Mucosa of gallbladder (tissue), 1 donor: ENCODE data around the gene LRRIQ1. TPM values are rescaled to one million over a fixed set of nuclear protein-coding genes. Genes with fewer than 3 reads are reported as not detected.
"Not testable (repeated sequence)": the region's sequence is repeated elsewhere in the genome, so short reads cannot be mapped to it uniquely, and the experiment has no call there.

Experiments used
- DNase-seq: peaks from one replicate; pipeline ENCODE4 v3.0.0-alpha.2; 2020; ENCODE audit warnings: low spot score
- total RNA-seq: library from RNA; stranded (reverse); gene quantifications from one replicate; pipeline ENCODE4 v1.2.1, GENCODE V29; 2021
- donor health status: DM: no; HTN: no; CAD: no.

Gene LRRIQ1, protein sequence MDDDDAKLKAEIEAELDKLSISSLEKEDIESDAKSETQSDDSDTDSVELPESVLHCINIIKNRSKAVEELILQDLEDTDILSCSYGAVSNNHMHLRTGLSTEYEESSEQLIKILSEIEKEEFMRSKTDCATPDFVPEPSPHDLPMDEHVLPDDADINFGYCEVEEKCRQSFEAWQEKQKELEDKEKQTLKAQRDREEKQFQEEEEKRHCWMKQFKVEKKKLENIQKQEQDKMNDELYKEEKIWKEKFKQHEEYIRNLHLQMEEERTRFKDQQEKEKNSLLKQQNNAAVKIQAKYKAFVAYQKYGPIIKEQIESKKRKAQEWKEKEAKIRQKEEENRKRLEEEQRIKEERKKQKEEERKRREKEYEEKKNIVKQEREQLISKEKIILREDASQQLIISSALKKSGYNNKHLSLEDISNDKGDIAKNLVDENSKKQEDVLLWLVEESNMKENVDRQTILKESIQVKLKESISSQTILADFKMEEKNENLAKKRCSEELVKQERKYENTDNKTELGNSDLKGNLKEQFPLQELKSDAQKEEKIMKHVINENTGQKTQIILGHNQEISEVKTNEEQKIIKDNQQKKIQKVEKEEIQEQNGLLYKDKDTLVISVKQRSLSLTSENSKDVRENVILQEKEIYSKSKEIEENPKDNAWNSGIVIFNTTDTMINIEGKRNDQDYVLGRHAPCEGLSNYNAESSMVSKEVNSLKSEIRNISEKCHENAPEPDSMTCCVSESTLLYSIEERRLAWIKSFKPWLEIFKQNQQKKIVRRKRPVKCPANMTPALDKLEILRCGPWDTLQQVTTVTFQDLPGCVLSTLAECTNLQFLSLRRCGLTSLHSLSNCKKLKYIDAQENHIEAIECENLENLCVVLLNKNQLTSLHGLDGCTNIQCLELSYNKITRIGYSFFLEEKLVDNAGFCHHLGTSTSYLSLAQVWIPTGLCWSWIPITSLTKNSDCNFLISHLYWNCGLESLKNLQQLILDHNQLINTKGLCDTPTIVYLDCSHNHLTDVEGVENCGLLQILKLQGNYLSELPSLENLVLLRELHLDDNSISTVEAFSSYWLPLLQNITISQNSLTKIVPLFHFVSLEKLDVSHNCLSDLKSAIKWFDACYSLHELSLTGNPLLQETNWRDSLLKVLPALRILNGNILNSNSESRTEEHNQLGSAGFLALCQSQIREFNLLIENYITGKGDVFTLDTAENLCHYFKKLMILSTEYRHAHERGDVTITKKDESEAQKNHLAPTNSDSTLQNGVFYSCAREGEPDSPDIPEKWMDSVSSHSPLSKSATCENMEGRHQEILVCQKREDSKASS (N-terminal part only)
- 2.0 TPM for total RNA-seq

DNA sequence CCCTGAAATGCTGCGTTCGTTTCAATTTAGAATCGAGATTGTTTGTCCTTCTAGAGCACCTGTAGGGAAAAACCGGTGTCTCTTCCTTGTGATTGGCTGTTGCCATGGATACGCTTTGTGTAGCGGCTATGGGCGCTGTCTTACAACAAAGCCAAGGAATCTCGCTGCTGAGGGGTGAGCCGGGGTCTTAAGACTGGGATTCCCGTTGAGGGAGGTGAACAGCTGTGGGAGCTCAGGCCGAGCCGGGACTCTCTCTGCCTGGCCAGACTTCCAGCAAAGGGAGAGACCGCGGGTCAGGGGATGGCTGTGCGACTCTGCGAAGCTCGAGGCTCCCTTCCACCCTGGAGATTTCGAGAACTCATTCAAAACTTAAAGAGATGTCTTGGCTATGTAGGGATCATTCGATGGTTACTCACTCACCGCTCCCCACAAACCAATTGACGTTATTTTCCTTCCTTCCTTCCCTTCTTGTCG is at the start of gene LRRIQ1, which contains the start of gene TSPAN19:
TSS of gene LRRIQ1 (plus strand) at position 118 of the 474 bp plus-strand sequence. CDS start 1,826 bp downstream, outside the sequence.
TSS of gene TSPAN19 (minus strand) at position 44 of the 474 bp plus-strand sequence. CDS start 6,331 bp downstream, outside the sequence.
- DNase-seq = peak; percentile 86

DNA sequence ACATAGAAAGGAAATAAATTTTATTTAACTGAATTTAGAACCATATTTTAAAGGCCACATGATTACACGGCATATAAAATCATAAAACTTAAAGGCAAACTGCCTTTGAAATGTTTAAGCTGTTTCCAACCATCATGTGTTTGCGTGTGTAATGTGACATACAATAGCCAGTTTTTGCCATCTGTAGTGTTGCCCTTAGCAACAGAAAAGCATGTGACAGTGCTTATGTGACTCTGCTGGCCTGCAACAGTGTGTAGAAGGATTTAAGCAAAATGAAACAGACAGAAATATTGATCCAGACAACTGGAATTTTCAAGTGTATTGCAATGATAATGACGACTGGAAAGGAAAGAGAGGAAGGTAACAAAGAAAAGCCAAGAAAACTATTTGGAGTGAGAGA is 49.6 kb upstream of the LRRIQ1 start:
- DNase-seq = no peak

DNA sequence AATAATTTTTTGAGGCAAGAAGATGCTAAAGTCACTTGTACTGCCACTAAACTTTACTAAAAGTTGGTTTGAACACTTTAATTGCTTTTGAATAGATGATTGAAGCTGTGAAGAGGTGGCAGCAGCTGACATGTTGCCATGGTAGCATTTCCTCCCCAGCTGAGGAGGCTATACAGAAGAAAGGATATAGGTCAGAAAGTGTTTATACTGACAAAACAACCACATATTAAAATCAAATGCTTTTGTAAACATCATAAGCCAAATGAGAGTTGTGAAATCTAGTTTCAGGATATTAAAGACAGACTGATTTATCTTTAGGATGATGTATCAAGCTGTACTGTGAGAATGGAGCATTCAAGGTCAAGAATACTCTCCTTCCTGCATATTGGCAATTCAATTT is 41.7 kb upstream of the LRRIQ1 start:
- DNase-seq = no peak

DNA sequence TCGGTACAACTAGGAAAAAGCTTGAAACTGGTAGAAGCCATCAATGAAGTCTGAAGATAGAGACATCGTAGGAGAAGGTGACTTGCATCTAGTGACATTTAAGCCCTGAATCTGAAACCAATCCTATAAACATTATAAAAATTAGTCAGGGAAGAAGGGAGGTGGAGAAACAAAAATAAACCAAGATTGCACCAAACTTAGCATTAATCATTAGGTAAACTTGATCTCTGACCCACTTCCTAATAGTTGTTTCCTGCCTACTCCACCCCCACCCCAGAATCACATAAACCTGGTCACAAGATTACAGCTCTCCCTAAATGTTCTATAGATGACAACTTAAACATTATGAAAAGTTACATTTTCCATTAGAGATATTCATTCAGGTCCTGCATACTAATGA is 40.5 kb upstream of the LRRIQ1 start:
- no peak for DNase-seq

DNA sequence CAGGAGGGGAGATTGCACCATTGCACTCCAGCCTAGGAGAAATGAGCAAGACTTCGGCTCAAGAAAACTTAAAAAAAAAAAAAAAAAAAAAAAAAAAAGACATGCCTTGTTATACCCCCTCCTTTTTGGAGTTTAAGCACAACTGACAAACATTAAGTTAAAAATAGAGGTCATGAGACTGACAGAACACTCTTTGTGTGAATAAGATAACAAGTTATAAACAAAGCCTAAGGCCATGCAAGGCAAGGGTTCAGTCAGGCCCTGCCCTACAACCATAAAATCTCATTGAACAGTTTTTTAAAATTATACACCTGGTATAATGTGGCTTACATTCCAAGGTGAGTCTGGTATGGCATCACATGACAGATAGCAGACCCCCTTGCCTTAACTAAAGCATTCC is 39.4 kb upstream of the LRRIQ1 start:
- no peak for DNase-seq

DNA sequence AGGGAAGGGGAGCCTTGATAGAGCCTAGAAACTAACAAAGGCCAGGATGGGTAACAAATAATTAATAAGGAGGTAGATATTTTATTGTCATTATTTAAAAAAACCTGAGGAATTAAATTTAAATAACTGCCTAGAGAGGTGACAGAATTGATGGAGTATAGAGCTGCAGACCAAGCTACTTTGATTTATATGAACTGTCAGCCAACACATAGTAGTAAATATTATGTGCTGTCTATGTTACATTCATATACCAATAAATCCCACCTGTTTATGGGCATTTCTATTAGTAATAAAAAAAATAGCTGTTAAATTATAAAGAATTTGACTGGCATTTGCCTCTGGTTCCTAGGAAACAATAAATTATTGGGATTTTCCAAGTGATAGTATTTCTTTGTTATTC is 37.8 kb upstream of the LRRIQ1 start:
- no peak for DNase-seq

DNA sequence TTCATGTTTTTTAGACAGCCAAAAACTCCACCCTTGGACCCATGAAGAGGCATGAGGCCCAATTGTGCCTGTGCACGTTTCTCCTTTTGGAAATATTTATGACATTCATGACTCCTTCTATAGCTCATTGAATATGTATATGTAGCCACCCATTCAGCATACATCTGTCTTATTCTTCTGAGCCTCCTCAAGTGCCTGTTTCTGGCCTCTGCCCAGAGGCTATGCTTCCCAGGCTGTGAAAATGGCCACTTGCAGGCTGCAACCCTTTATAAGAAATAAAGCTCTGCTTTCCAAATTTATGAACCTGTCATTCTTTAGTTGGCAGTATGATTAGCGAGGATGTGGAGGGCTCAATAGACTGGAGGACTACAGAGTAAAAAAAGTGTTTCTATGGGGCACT is 35.4 kb upstream of the LRRIQ1 start:
- no peak for DNase-seq

DNA sequence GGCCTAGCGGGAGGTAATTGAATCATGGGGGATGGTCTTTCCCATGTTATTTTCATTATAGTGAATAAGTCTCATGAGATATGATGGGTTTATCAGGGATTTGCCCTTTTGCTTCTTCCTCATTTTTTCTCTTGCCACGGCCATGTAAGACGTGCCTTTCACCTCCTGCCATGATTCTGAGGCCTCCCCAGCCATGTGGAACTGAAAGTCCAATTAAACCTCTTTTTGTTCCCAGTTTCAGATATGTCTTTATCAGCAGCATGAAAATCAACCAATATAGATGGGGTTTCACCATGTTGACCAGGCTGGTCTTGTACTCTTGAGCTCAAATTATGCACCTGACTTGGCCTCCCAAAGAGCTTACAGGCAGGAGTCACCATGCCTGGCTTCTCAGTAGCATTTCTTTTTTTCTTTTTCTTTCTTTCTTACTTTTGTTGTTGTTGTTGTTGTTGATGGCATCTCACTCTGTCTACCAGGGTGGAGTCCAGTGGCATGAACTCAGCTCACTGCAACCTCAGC is 33.3 kb upstream of the LRRIQ1 start:
- DNase-seq = no peak

DNA sequence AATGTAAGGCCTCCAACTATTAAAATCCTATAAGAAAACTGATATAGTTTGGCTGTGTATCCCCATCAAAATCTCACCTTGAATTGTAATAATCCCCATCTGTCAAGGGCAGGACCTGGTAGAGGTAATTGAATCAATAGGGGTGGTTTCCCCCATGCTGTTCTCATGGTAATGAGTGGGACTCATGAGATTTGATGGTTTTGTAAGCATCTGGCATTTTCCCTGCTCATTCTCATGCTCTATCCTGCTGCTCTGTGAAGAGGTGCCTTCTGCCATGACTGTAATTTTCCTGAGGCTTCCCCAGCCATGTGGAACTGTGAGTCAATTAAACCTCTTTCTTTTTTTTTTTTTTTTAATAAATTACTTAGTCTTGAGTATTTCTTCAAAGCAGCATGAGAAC is 31.9 kb upstream of the LRRIQ1 start:
- no peak for DNase-seq

DNA sequence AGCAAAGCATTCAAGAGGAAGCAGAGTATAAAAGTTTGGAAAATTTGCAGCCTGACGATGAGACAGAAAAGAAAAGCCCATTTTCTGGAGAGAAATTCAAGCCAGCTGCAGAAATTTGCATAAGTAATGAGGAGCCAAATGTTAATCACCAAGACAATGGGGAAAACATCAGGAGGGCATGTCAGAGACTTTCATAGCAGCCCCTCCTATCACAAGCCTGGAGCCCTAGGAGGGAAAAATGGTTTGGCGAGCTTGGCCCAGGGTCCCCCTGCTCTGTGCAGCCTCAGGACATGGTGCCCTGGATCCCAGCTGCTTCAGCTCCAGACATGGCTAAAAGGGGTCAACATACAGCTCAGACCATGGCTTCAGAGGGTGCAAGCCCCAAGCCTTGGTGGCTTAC is 31.1 kb upstream of the LRRIQ1 start:
- DNase-seq = not testable (repeated sequence)

DNA sequence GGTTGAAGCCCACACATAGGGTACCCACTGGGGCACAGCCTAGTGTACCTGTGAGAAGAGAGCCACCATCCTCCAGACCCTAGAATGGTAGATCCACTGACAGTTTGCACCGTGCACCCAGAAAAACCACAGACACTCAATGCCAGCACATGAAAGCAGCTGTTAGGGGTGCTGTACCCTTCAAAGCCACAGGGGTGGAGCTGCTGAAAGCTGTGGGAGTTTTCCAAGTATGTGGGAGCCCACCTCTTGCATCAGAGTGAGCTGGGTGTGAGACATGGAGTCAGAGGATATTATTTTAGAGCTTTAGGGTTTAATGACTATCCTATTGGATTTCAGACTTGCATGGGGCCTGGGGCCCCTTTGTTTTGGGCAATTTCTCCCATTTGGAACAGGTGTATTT is 30.5 kb upstream of the LRRIQ1 start:
- no peak for DNase-seq

DNA sequence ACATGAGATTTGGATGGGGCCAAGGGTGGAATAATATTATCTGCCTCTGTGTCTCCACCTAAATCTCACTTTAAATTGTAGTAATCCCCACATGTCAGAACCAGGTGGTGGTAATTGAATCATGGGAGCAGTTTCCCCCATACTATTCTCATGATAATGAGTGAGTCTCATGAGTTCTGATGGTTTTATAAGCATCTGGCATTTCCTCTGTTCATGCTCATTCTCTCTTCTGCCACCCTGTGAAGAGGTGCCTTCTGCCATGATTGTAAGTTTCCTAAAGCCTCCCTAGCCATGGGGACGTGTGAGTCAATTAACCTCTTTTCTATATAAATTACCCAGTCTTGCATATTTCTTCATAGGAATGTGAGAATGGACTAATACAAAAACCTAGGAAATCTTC is 29.9 kb upstream of the LRRIQ1 start:
- DNase-seq = no peak

DNA sequence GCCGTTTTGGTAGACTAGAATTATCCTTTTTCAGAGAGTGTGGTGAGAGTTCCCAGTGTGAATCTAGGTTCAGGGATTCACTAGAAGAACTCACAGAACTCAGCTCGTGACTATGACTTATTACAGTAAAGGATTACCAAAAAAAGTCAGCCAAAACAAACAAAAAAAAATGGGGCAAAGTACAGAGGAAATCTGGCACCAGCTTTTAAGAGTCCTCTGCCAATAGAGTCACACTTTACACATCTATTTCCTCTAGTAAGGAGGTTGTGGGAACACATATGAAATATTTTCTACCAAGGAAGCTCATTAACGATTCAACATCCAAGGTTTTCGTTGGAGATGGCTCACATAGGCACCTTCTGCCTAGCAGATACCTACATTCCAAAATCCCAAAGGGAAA is 28.3 kb upstream of the LRRIQ1 start:
- DNase-seq = peak; percentile 17

DNA sequence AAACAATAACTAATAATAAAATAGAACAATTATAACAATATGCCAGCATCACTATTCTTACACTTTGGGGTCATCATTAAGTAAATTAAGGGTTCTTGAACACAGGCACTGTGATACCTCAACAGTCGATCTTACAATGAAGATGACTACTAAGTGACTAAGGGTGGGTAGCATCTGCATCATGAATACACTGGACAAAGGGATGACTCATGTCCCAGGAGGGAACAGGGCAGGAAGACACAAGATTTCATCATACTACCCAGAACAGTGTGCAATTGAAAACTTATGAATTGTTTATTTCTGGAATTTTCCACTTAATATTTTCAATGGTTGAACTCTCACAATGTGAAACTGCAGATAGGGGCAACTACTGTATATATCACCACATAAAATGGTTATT is 19.7 kb upstream of the LRRIQ1 start:
- no peak for DNase-seq

DNA sequence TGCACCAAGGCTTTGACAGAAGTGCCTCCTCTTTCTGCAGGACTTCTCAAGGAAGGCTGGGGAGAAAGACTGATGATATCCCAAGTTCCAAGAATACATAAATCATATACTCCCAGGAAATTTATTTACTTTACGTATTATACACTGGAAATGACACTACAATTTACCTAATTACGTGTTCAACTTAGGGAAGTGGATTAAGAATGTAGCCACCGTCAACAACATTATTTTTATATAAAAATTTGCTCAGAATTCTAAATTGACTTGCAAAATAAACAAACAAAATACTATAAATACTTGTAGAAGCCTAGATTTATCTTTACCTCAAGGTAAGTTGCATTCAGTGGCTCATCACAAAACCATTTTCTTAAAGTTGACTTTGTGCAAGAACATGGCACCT is 19.0 kb upstream of the LRRIQ1 start:
- no peak for DNase-seq

DNA sequence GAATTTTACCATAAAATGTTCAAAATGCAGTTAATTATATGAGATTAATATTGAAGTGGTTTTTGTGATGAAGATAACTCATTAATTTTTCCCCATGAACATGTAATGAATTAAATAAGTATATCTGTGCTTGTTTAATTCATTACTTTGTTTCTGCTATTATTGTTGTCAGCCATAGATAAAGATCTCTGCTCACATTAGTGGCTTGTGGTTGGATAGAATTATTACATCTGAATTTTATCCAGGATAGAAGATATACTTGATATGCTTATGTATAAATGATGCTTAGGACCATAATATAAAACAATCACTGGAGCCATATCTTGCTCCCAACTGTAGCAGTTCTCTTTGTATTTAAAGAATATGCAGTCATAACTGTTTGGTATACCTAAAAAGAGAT is 18.5 kb upstream of the LRRIQ1 start:
- no peak for DNase-seq

DNA sequence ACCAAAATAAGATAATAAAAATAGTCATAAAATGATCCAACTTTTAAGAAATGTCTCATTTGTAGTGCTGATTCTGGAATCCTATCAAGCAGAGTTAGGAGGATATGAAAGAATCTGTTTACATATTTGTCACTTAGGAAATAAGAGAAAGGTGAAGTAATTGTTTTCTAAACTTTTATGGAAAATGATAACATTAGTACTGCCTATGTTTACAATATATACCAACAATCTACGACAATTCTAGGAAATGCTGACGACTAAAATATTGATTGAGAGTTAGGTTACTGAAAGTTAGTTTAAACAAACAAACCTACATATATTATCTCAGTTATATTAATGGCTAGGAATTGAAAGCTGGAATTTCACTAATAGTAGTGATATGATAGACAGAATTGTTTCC is 18.1 kb upstream of the LRRIQ1 start:
- no peak for DNase-seq

DNA sequence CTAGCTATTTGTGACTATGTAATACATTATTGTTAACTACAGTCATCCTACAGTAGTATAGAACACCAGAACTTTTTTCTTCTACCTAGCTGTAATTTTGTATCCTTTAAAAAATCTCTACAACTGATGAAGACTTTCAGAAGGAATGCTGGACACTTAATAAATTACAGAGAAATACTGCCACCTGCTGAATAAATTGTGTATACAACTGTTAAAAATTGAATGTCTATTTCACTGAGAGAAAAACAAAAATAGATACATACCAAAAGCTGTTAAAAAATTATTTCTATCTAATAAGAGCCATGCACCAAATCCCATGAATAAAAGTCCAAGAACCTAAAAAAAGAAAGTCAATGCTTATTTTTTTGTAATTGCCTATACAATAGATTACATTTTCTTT is 6.7 kb upstream of the LRRIQ1 start:
- DNase-seq = no peak

DNA sequence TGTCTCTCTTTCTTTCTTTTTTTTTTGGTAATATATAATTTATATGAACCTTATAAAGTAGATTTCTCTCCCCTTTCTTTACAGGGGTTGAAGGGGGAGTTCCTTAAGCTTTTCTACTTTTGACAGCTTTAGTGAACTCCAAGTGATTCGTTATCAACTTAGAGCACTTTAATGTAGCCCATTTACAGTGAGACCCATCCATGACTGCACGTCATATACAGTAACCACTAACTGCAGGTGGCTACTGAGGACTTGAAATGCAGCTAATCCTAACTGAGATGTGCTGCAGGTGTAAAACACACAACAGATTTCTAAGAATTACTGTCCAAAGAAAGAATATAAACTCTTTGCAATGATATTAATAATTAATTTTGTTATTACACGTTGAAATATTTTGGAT is 582 bp downstream of the LRRIQ1 start:
- DNase-seq = no peak

DNA sequence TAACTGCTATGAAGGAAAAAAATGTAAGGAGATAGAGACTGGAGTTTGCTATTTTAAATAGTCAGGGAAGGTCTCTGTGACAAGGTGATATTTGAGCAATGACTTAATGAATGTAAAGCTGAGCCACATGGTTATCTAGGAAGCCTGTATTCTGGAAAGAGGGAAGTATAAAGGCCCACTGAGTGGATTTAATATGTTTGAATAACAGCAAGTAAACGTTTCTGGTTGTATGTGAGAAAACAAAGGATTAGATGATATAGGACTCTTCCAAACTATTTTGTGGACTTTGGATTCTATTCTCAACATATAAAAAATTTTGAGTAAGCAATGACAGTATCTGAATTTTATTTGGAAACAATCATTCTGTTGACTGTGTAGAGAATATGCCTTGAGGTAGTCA is 5.2 kb downstream of the LRRIQ1 start:
- no peak for DNase-seq

DNA sequence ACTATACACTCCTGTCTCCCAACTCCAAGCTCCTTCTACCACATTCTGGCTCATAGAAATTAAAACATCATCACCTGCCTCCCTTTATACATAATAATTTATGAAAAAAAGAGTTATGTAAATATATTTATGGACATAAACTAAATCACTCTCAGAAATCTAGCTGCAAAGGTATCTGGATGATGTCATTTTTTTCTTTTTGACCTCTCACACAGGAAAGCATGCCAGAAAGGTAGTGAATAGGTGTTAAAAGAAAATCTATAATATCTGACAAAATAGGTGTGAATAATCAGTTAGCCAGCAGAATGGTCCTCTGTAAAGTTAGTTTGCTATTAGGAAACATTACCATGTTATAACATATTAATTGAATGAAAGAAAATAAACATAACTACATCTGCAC is 7.7 kb downstream of the LRRIQ1 start:
- no peak for DNase-seq
